IMR-90 (cell line): ENCODE measurements around the gene CCNB2. TPM values are rescaled to one million over a fixed set of nuclear protein-coding genes. Genes with fewer than 3 reads are reported as not detected.

Source experiments
- ATAC-seq: fragments of 200-7000 bp; cut with Tn5 transposase; 2 replicates; pipeline ENCODE4 v1.9.1; 2020; ENCODE audit warnings: low read depth, mild to moderate bottlenecking, moderate library complexity
- BruUV-seq: library from RNA; stranded (reverse); fragments of 400-500 nt; replicated peaks from 2 replicates; lab custom pipeline; 2021; lab: Mats Ljungman, UMichigan
- CTCF ChIA-PET: fragments of 300-600 bp; formaldehyde crosslinking; extraction: SDS; loops from one replicate; lab custom pipeline; 2021; ENCODE audit warnings: antibody characterized with exemption; lab: Yijun Ruan, JAX
- POLR2A ChIA-PET: fragments of 300-600 bp; sonication (Branson Sonifier 250); formaldehyde crosslinking; loops from one replicate; lab custom pipeline; 2022; ENCODE audit warnings: antibody characterized with exemption; ENCODE audit not compliant: unreplicated experiment; lab: Charles Lee
- DNase-seq: peaks from one replicate; pipeline ENCODE4 v3.0.0; 2013
- H2AFZ ChIP-seq: replicated peaks from 2 replicates; pipeline ENCODE3; 2013; ENCODE audit warnings: low read length, mild to moderate bottlenecking; ENCODE audit not compliant: poor library complexity
- H2AK5ac ChIP-seq: 2 replicates; pipeline ENCODE4 v1.6.1; 2013; ENCODE audit warnings: low read depth, low read length, inconsistent platforms
- H2AK9ac ChIP-seq: replicated peaks from 2 replicates; pipeline ENCODE3; 2013; ENCODE audit warnings: mild to moderate bottlenecking, low read depth, low read length, moderate library complexity; ENCODE audit not compliant: poor library complexity
- H2BK120ac ChIP-seq: 2 replicates; pipeline ENCODE4 v1.6.1; 2013; ENCODE audit warnings: low read depth, low read length, inconsistent platforms
- H2BK15ac ChIP-seq: 3 replicates; pipeline ENCODE4 v1.6.1; 2013; ENCODE audit warnings: low read depth, low read length, inconsistent platforms
- H2BK20ac ChIP-seq: 2 replicates; pipeline ENCODE4 v1.6.1; 2013; ENCODE audit warnings: low read depth, mild to moderate bottlenecking, inconsistent platforms, low read length, moderate library complexity
- H2BK5ac ChIP-seq: 2 replicates; pipeline ENCODE4 v1.6.1; 2013; ENCODE audit warnings: mild to moderate bottlenecking, low read depth, low read length, inconsistent platforms; ENCODE audit not compliant: poor library complexity, severe bottlenecking
- H3K14ac ChIP-seq: replicated peaks from 2 replicates; pipeline ENCODE4 v1.6.1; 2013; ENCODE audit warnings: low read depth, low read length, inconsistent platforms
- H3K18ac ChIP-seq: 2 replicates; pipeline ENCODE4 v1.6.1; 2013; ENCODE audit warnings: low read depth, low read length, control low read depth
- H3K23ac ChIP-seq: 2 replicates; pipeline ENCODE4 v1.6.1; 2013; ENCODE audit warnings: low read depth, low read length, inconsistent platforms
- H3K27ac ChIP-seq: 2 replicates; pipeline ENCODE4 v1.5.1; 2013; ENCODE audit warnings: mild to moderate bottlenecking, control low read depth, low read length; ENCODE audit not compliant: insufficient read depth
- H3K27me3 ChIP-seq: 2 replicates; pipeline ENCODE4 v1.6.1; 2013; ENCODE audit warnings: low read length; ENCODE audit not compliant: control insufficient read depth, insufficient read depth
- H3K36me3 ChIP-seq: 2 replicates; pipeline ENCODE4 v1.6.1; 2013; ENCODE audit warnings: low read length, mixed read lengths; ENCODE audit not compliant: control insufficient read depth, insufficient read depth
- H3K4ac ChIP-seq: 2 replicates; pipeline ENCODE4 v1.6.1; 2013; ENCODE audit warnings: low read depth, low read length, inconsistent platforms
- H3K4me1 ChIP-seq: 2 replicates; pipeline ENCODE4 v1.6.1; 2013; ENCODE audit warnings: low read length, mixed read lengths; ENCODE audit not compliant: control insufficient read depth, insufficient read depth
- H3K4me2 ChIP-seq: 2 replicates; pipeline ENCODE4 v1.6.1; 2013; ENCODE audit warnings: low read depth, mild to moderate bottlenecking, control low read depth, low read length, moderate library complexity
- H3K4me3 ChIP-seq: 2 replicates; pipeline ENCODE4 v1.5.1; 2013; ENCODE audit warnings: low read depth, mild to moderate bottlenecking, control low read depth, low read length, moderate library complexity; ENCODE audit not compliant: insufficient read depth
- H3K56ac ChIP-seq: 2 replicates; pipeline ENCODE4 v1.6.1; 2013; ENCODE audit warnings: low read length, inconsistent platforms; ENCODE audit not compliant: insufficient read depth; ENCODE audit errors: extremely low read depth
- H3K79me1 ChIP-seq, 2 experiments: 2 replicates each; pipeline ENCODE4 v1.6.1; 2013; ENCODE audit warnings: low read length in 2 of 2, inconsistent platforms in 1 of 2, low read depth in 1 of 2
- H3K9ac ChIP-seq: 2 replicates; pipeline ENCODE4 v1.6.1; 2013; ENCODE audit warnings: low read depth, low read length, control low read depth
- H3K9me1 ChIP-seq: 2 replicates; pipeline ENCODE4 v1.6.1; 2013; ENCODE audit warnings: low read length, inconsistent platforms; ENCODE audit not compliant: insufficient read depth
- H3K9me3 ChIP-seq: 2 replicates; pipeline ENCODE4 v1.6.1; 2013; ENCODE audit warnings: low read length; ENCODE audit not compliant: control insufficient read depth, insufficient read depth
- H4K20me1 ChIP-seq: 2 replicates; pipeline ENCODE4 v1.6.1; 2013; ENCODE audit warnings: low read length, inconsistent platforms; ENCODE audit not compliant: insufficient read depth
- H4K5ac ChIP-seq: 2 replicates; pipeline ENCODE4 v1.6.1; 2013; ENCODE audit warnings: mild to moderate bottlenecking, low read depth, low read length, control low read depth
- H4K8ac ChIP-seq, 2 experiments: 2 replicates each; pipeline ENCODE4 v1.6.1; 2013; ENCODE audit warnings: low read depth in 2 of 2, low read length in 2 of 2, control low read depth in 1 of 2, inconsistent platforms in 1 of 2
- H4K91ac ChIP-seq: 2 replicates; pipeline ENCODE4 v1.6.1; 2013; ENCODE audit warnings: low read depth, low read length, inconsistent platforms; ENCODE audit not compliant: insufficient read depth
- CHD1 ChIP-seq: IDR thresholded peaks from 2 replicates; pipeline ENCODE4 v1.6.1; 2012; ENCODE audit warnings: low read depth, low read length, improper control_type of control experiment
- FOS ChIP-seq: fragments of 150-350 bp; IDR thresholded peaks from 2 replicates; pipeline ENCODE4 v1.6.1; 2016; ENCODE audit warnings: low read depth, low read length
- MAFK ChIP-seq: IDR thresholded peaks from 2 replicates; pipeline ENCODE4 v1.6.1; 2012; ENCODE audit warnings: low read depth, low read length, improper control_type of control experiment
- NFE2L2 ChIP-seq: fragments of 150-350 bp; IDR thresholded peaks from 2 replicates; pipeline ENCODE4 v1.6.1; 2016; ENCODE audit warnings: low read depth, mild to moderate bottlenecking, low read length
- SMC3 ChIP-seq: fragments of 150-350 bp; IDR thresholded peaks from 2 replicates; pipeline ENCODE4 v1.6.1; 2016; ENCODE audit warnings: low read depth, mild to moderate bottlenecking, antibody characterized with exemption, low read length, moderate library complexity
- WGBS, 2 experiments: methylation state at CpG; one replicate each; pipeline versions ENCODE4 v1.1.5 to v1.1.7; 2013; ENCODE audit warnings: missing lambda C conversion rate in 2 of 2; ENCODE audit not compliant: insufficient read length in 1 of 2; ENCODE audit errors: extremely low coverage in 2 of 2; 5-methylcytosine and 5-hydroxymethylcytosine counted together
- dilution Hi-C: fragments of 300-500 bp; cut with HindIII; formaldehyde crosslinking; loops from one replicate; pipeline ENCODE4 v1.14.3; 2018; ENCODE audit warnings: low sequenced_read_pairs; ENCODE audit not compliant: unreplicated experiment
- in situ Hi-C: fragments of 300-500 bp; cut with MboI; formaldehyde crosslinking; loops from 3 replicates; pipeline ENCODE4 v1.14.3; 2019; ENCODE audit warnings: low sequenced_read_pairs, inconsistent platforms, mixed read lengths
- intact Hi-C: fragments of 100-400 bp; cut with micrococcal nuclease; formaldehyde crosslinking; loops from 2 replicates; pipeline ENCODE4 v1.10.0; 2022
- polyA plus RNA-seq, 3 experiments: library from polyadenylated mRNA; depleted of rRNA; stranded (reverse); fragments of >200 nt; gene quantifications; 2 replicates each; pipeline ENCODE4 v1.2.3, GENCODE V29; 2012; ENCODE audit warnings: low replicate concordance in 1 of 3
- total RNA-seq: library from RNA; depleted of rRNA; stranded (reverse); fragments of >200 nt; gene quantifications from 2 replicates; pipeline ENCODE4 v1.2.3, GENCODE V29; 2012
- TF ChIP-seq, protein P1 (sequence below): fragments of 150-350 bp; IDR thresholded peaks from 2 replicates; pipeline ENCODE4 v1.6.1; 2016; ENCODE audit warnings: low read depth, mild to moderate bottlenecking, low read length, moderate library complexity, borderline replicate concordance

CCNB2 gene
- total and polyA plus RNA-seq, 2 of the 4 experiments (the other 2 are of a cell fraction), result 52.5 to 54.6 TPM

DNA sequence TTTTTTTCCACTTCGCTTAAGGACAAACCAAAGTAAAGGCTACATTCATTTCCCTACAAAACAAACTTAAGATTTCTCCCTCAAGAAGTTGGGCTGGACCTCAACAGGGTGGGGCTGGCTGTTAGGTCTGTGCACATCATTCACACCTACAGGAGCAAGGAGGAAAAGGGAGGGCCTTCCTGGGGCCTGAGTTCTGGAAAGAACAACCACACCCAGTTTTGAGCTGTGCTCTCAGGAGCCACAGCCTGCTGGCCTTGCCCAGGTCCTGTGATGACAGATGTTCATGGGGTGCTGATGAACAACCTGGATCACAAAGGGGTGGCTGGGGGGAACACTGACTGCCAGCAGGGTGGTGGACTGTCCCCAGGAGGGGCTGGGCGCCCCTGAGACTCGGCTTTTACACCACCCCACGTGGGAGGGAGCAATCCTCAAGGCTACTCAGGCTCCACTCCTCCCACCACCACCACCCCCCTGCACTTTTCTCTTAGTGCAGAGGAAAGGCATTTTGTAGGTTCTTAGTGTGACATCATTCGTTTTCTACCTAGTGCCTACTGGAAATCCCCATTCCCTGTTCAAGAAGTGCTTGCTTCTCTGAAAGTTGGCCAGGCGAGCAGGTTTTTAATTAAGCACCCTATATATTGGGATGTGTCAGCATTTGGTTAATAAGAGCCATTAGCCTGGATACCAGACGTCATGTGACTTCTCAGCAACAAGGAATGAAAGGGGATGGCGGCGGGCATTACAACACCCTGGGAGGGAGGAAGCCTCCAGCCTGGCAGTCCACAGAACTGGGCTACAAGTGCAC is 35.7 kb downstream of the CCNB2 start (continued):
- TF ChIP-seq MAFK, result no peak

DNA sequence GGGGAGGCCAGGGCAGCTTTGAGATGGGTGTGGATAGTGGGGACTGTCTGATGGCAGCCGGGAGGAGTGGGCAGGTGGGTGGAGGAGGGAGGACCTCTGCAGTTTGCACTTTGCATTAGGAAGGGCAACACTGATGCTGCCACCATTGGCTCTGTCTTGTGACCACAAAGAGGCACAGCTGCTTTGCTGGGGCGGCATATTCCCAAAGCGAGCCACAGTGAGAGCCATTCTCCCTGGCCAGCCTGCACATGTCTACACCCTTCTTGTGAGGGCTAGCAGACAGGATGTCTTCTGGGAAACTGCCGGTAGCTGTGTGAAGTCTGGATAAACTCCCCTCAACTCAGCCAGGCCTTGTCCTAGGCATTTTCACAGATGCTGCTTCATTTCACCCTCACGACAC is 38.3 kb downstream of the CCNB2 start:
- Histone ChIP-seq H2BK15ac (no peak overlapping the region), H4K5ac (no peak overlapping the region), H3K27ac (no peak overlapping the region), H4K20me1 (no peaks in the 10 kb centered on the region), H2AK5ac (no peak overlapping the region), H3K9ac (no peak overlapping the region), H2AK9ac (no peak overlapping the region), H3K36me3 (peaks cover 13% of the 10 kb centered on the region), H2AFZ (no peak overlapping the region), H3K9me1 (peaks cover 6% of the 10 kb centered on the region; the same call in 1 of the 2 replicates), H3K4me1 (peaks cover 4% of the 10 kb centered on the region), H3K4me3 (no peak overlapping the region), H3K23ac (no peak overlapping the region), H3K4me2 (no peak overlapping the region), H2BK20ac (no peak overlapping the region), H3K79me1 (peaks cover 5 to 22% of the 10 kb centered on the region in 2 experiments; a peak in 2 of 4 replicates), H4K8ac (no peak overlapping the region), H3K9me3 (no peaks in the 10 kb centered on the region), H3K27me3 (no peaks in the 10 kb centered on the region), H3K18ac (no peak overlapping the region), H3K56ac (no peak overlapping the region), H4K91ac (no peak overlapping the region), H2BK5ac (no peak overlapping the region), H3K14ac (no peak overlapping the region), H3K4ac (no peak overlapping the region), H2BK120ac (no peak overlapping the region)
- 100% methylated on average over 1 of the region's 5 CpGs; no CpG with 5 or more reads in 1 of the 2 experiments for WGBS, 2 experiments
- ChIA-PET CTCF (no interaction called here), POLR2A (no interaction called here)
- no TSS peak for BruUV-seq
- in situ Hi-C loops (no loop called here), dilution Hi-C loops (no loop called here), intact Hi-C loops (no loop called here)
- ATAC-seq, result no peak
- DNase-seq, result no peak
- TF ChIP-seq CHD1 (no peak), NFE2L2 (no peak), FOS (no peak), SMC3 (no peak)
- TF ChIP-seq, protein P1, sequence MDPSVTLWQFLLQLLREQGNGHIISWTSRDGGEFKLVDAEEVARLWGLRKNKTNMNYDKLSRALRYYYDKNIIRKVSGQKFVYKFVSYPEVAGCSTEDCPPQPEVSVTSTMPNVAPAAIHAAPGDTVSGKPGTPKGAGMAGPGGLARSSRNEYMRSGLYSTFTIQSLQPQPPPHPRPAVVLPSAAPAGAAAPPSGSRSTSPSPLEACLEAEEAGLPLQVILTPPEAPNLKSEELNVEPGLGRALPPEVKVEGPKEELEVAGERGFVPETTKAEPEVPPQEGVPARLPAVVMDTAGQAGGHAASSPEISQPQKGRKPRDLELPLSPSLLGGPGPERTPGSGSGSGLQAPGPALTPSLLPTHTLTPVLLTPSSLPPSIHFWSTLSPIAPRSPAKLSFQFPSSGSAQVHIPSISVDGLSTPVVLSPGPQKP, result no peak
